HepG2 (cell line): ENCODE measurements around the gene CT45A9. TPM values are rescaled to one million over a fixed set of nuclear protein-coding genes. Genes with fewer than 3 reads are reported as not detected.
"Not testable (repeated sequence)": the region's sequence is repeated elsewhere in the genome, so short reads cannot be mapped to it uniquely, and the experiment has no call there.

Source experiments
- ATAC-seq: fragments of 200-7000 bp; cut with Tn5 transposase; 3 replicates; pipeline ENCODE4 v1.9.1; 2020; ENCODE audit warnings: mild to moderate bottlenecking, moderate library complexity
- BruUV-seq: library from RNA; stranded (reverse); fragments of 400-500 nt; replicated peaks from 2 replicates; lab custom pipeline; 2021; lab: Mats Ljungman, UMichigan
- CTCF ChIA-PET: fragments of 300-600 bp; formaldehyde crosslinking; extraction: SDS; loops from one replicate; lab custom pipeline; 2021; ENCODE audit warnings: low total read pairs, inconsistent platforms, low intra/inter-chr PET ratio; lab: Yijun Ruan, JAX
- POLR2A ChIA-PET: fragments of 350-600 bp; sonication (Branson Sonifier 250); formaldehyde crosslinking; loops from one replicate; lab custom pipeline; 2020; ENCODE audit warnings: antibody characterized with exemption, inconsistent platforms; lab: Yijun Ruan, JAX
- DNase-seq: peaks from one replicate; pipeline ENCODE4 v3.0.0-alpha.2; 2015; ENCODE audit warnings: low spot score
- FAIRE-seq: peaks from 3 replicates; lab custom pipeline; 2011; peaks lifted over from hg19 to GRCh38; lab: Jason Lieb, UNC
- H2AFZ ChIP-seq: one replicate; pipeline ENCODE4 v1.6.1; 2011; ENCODE audit warnings: low read length, inconsistent platforms
- H3K27ac ChIP-seq: fragments of 300-600 bp; 3 replicates; pipeline ENCODE4 v1.8.0; 2011; ENCODE audit warnings: mixed run types, mild to moderate bottlenecking, mixed read lengths, low read length, inconsistent platforms; ENCODE audit not compliant: insufficient read depth; ENCODE audit errors: extremely low read length
- H3K27me3 ChIP-seq, 2 experiments: fragments of 200-600 bp in 1 of 2; 2 replicates in 1 of 2; 3 replicates in 1 of 2; pipeline versions ENCODE4 v1.6.0 to v1.8.0; 2011; ENCODE audit warnings: low read length in 2 of 2, mild to moderate bottlenecking in 2 of 2, moderate library complexity in 2 of 2, inconsistent platforms in 1 of 2; ENCODE audit not compliant: insufficient read depth in 2 of 2, control insufficient read depth in 1 of 2
- H3K36me3 ChIP-seq, 2 experiments: fragments of 200-600 bp in 1 of 2; replicated peaks in 1 of 2; 2 replicates in 1 of 2; 3 replicates in 1 of 2; pipeline versions ENCODE4 v1.5.1 to v1.8.0; 2011; ENCODE audit warnings: low read length in 2 of 2, inconsistent platforms in 1 of 2; ENCODE audit not compliant: insufficient read depth in 2 of 2, control insufficient read depth in 1 of 2
- H3K4me1 ChIP-seq: 2 replicates; pipeline ENCODE4 v1.5.1; 2012; ENCODE audit warnings: low read length, inconsistent platforms; ENCODE audit not compliant: insufficient read depth
- H3K4me2 ChIP-seq: 2 replicates; pipeline ENCODE4 v1.6.0; 2011; ENCODE audit warnings: low read depth, low read length, inconsistent platforms
- H3K4me3 ChIP-seq, 3 experiments: fragments of 200-600 bp in 1 of 3; sonication (generic), shearing (Covaris generic) in 1 of 3; replicated peaks in 1 of 3; 2 replicates each; pipeline ENCODE4 v1.5.1; 2011 to 2016; ENCODE audit warnings: low read length in 3 of 3, inconsistent platforms in 2 of 3, low read depth in 2 of 3, mild to moderate bottlenecking in 2 of 3, control low read depth in 1 of 3, mixed read lengths in 1 of 3; ENCODE audit not compliant: insufficient read depth in 1 of 3
- H3K79me2 ChIP-seq: one replicate; pipeline ENCODE4 v1.6.1; 2011; ENCODE audit warnings: low read length, inconsistent platforms; ENCODE audit not compliant: insufficient read depth
- H3K9ac ChIP-seq: 2 replicates; pipeline ENCODE4 v1.6.0; 2011; ENCODE audit warnings: mild to moderate bottlenecking, low read depth, low read length, inconsistent platforms; ENCODE audit not compliant: insufficient read depth
- H3K9me3 ChIP-seq: 2 replicates; pipeline ENCODE4 v1.5.1; 2012; ENCODE audit warnings: mild to moderate bottlenecking, low read length
- H4K20me1 ChIP-seq: 2 replicates; pipeline ENCODE4 v1.6.0; 2011; ENCODE audit warnings: inconsistent platforms, mild to moderate bottlenecking, low read length, moderate library complexity; ENCODE audit not compliant: insufficient read depth
- WGBS: methylation state at CpG from one replicate; pipeline ENCODE4 v1.1.6; 2017; ENCODE audit warnings: low lambda C conversion rate; 5-methylcytosine and 5-hydroxymethylcytosine counted together
- in situ Hi-C: cut with HindIII; loops from 2 replicates; pipeline ENCODE4 v1.10.0; 2017; ENCODE audit warnings: low pct_unique_long_range_greater_than_20kb; ENCODE audit not compliant: extremely low pct_ligation_motif_present
- intact Hi-C: fragments of 100-400 bp; cut with micrococcal nuclease; formaldehyde crosslinking; loops from one replicate; pipeline ENCODE4 v1.10.0; 2022; ENCODE audit not compliant: unreplicated experiment
- polyA plus RNA-seq, 8 experiments: library from polyadenylated mRNA; depleted of rRNA in 3 of 8; stranded (reverse) in 7 of 8; unstranded in 1 of 8; fragments of >200 nt; fragmentation: Illumina TruSeq in 4 of 8; extraction: Trizol in 4 of 8; gene quantifications; 2 replicates each; pipeline versions ENCODE4 v1.2.1 to v1.2.3, GENCODE V29; 2011 to 2016; ENCODE audit warnings: low read depth in 4 of 8, missing spikeins in 1 of 8, mixed read lengths in 1 of 8; ENCODE audit not compliant: insufficient read depth in 1 of 8
- total RNA-seq, 5 experiments: library from RNA; depleted of rRNA; stranded (reverse); fragments of >200 nt; fragmentation: Illumina TruSeq; extraction: Trizol; gene quantifications; 2 replicates each; pipeline ENCODE4 v1.2.3, GENCODE V29; 2016; ENCODE audit warnings: low read depth in 1 of 5

The CT45A9 gene
- total and polyA plus RNA-seq, 2 of the 13 experiments (the other 11 are each of a cell fraction or from before 2014, with no cell fraction given) = not detected

DNA sequence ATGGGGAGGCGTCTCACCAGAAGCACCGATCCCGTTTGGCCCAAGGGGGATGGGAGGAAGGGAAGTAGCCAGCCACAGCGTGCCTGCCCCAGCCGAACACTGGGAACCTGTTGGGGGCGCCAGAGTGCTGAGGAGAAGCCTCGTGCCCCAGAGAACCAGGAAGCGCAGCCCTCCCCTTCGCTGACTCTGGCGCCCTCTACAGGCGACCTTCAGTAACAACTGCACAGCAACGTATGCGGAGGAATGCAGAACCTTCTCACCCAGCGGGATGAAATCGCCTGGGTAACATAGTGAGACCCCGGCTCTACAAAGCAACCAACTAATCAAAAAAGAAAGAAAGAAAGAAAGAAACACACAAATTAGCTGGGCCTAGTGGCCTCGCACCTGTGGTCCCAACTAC lies 51.7 kb downstream of the CT45A9 start, which contains the start of gene CT45A2:
CT45A2 (minus strand) TSS at position 101 of the 400 bp plus-strand sequence. CDS start 3,747 bp downstream, outside the sequence.
- H3K79me2 ChIP-seq, H2AFZ ChIP-seq, H3K4me1 ChIP-seq, H3K9me3 ChIP-seq, H4K20me1 ChIP-seq, H3K9ac ChIP-seq, in situ Hi-C loops, ATAC-seq, BruUV-seq, H3K4me2 ChIP-seq, POLR2A ChIA-PET, H3K4me3 ChIP-seq, CTCF ChIA-PET, intact Hi-C loops, FAIRE-seq, H3K36me3 ChIP-seq, H3K27me3 ChIP-seq, DNase-seq, H3K27ac ChIP-seq: not testable (repeated sequence)
- WGBS = no CpG with 5 or more reads among the region's 17 CpGs

Other genes starting within 250 kb of the CT45A9 start
- gene CT45A1, start 158.2 kb downstream of the CT45A9 start, total RNA-seq (2016; rRNA removed; fragmentation: Illumina TruSeq; extraction: Trizol) = not detected in 2 replicates
- not detected in 2 replicates for gene CT45A1, start 158.2 kb downstream of the CT45A9 start, polyA plus RNA-seq (2011; rRNA removed)
- gene CT45A3, start 103.6 kb downstream of the CT45A9 start, total RNA-seq (2016; rRNA removed; fragmentation: Illumina TruSeq; extraction: Trizol) = not detected in 2 replicates
- not detected in 2 replicates for gene CT45A3, start 103.6 kb downstream of the CT45A9 start, polyA plus RNA-seq (2011; rRNA removed)
- not detected in 2 replicates for gene CT45A5, start 86.3 kb downstream of the CT45A9 start, total RNA-seq (2016; rRNA removed; fragmentation: Illumina TruSeq; extraction: Trizol)
- not detected in 2 replicates for gene CT45A5, start 86.3 kb downstream of the CT45A9 start, polyA plus RNA-seq (2011; rRNA removed)
- gene CT45A6, start 69.0 kb downstream of the CT45A9 start, total RNA-seq (2016; rRNA removed; fragmentation: Illumina TruSeq; extraction: Trizol) = not detected in 2 replicates
- not detected in 2 replicates for gene CT45A6, start 69.0 kb downstream of the CT45A9 start, polyA plus RNA-seq (2011; rRNA removed)
- not detected in 2 replicates for gene CT45A2, start 51.8 kb downstream of the CT45A9 start, total RNA-seq (2016; rRNA removed; fragmentation: Illumina TruSeq; extraction: Trizol)
- gene CT45A2, start 51.8 kb downstream of the CT45A9 start, polyA plus RNA-seq (2011; rRNA removed) = not detected in 2 replicates
- gene CT45A7, start 34.5 kb downstream of the CT45A9 start, total RNA-seq (2016; rRNA removed; fragmentation: Illumina TruSeq; extraction: Trizol) = not detected in 2 replicates
- not detected in 2 replicates for gene CT45A7, start 34.5 kb downstream of the CT45A9 start, polyA plus RNA-seq (2011; rRNA removed)
- not detected in 2 replicates for gene CT45A8, start 17.3 kb downstream of the CT45A9 start, total RNA-seq (2016; rRNA removed; fragmentation: Illumina TruSeq; extraction: Trizol)
- gene CT45A8, start 17.3 kb downstream of the CT45A9 start, polyA plus RNA-seq (2011; rRNA removed) = not detected in 2 replicates
- not detected in 2 replicates for gene CT45A10, start 21.6 kb upstream of the CT45A9 start, total RNA-seq (2016; rRNA removed; fragmentation: Illumina TruSeq; extraction: Trizol)
- gene CT45A10, start 21.6 kb upstream of the CT45A9 start, polyA plus RNA-seq (2011; rRNA removed) = not detected in 2 replicates
- gene SAGE1, start 21.9 kb upstream of the CT45A9 start, total RNA-seq (2016; rRNA removed; fragmentation: Illumina TruSeq; extraction: Trizol) = not detected in 2 replicates
- gene SAGE1, start 21.9 kb upstream of the CT45A9 start, polyA plus RNA-seq (2011; rRNA removed) = not detected in 2 replicates
- 7.4 and 7.5 TPM in 2 replicates for gene MMGT1, start 102.2 kb upstream of the CT45A9 start, total RNA-seq (2016; rRNA removed; fragmentation: Illumina TruSeq; extraction: Trizol)
- gene MMGT1, start 102.2 kb upstream of the CT45A9 start, polyA plus RNA-seq (2011; rRNA removed) = 7.1 and 8.8 TPM in 2 replicates
- gene SLC9A6, start 113.6 kb upstream of the CT45A9 start, total RNA-seq (2016; rRNA removed; fragmentation: Illumina TruSeq; extraction: Trizol) = 5.1 and 8.0 TPM in 2 replicates
- 3.9 TPM in 2 replicates for gene SLC9A6, start 113.6 kb upstream of the CT45A9 start, polyA plus RNA-seq (2011; rRNA removed)